ENCODE measurements around the gene KLF9. TPM values are rescaled to one million over a fixed set of nuclear protein-coding genes. Genes with fewer than 3 reads are reported as not detected.

The KLF9 gene
- total and polyA plus RNA-seq, 4 donors, result 16.0 to 61.5 (median 42.3) TPM

DNA sequence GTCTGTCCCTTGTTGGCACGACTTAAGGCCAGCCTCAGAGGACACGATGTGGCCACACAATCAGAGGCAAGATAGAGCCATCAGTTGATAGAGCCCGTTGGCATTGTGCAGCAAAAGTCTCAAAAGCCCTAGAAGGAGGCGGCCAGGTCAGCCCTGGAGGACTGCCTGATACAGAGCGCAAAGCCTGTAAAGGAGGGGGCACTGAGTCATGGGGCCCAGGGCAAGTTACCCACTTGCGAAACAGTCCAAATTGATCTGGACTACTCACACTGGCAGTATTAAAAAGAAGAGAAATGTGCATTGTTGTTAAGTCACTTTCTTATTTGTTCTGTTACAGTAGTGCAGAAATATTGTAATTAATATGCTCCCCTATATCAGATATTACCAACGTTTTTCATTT, 51.5 kb downstream of the KLF9 start:
- Histone ChIP-seq H3K27me3 (ENCODE audit: control insufficient read depth in 3 of 3, insufficient read depth in 3 of 3, low read length in 2 of 3) (no peaks in the 10 kb centered on the region), H3K4me1 (ENCODE audit: control insufficient read depth in 5 of 5, insufficient read depth in 5 of 5, low read length in 5 of 5) (no peaks in the 10 kb centered on the region), H3K36me3 (ENCODE audit: control insufficient read depth in 4 of 4, insufficient read depth in 4 of 4, low read length in 4 of 4) (no peaks in the 10 kb centered on the region), H3K4me3 (no peak overlapping the region), H3K9ac (ENCODE audit: insufficient read depth in 1 of 2, low read length in 2 of 2) (no peak overlapping the region), H3K27ac (ENCODE audit: low read depth in 1 of 2, low read length in 1 of 2) (no peak overlapping the region), H3K9me3 (ENCODE audit: control insufficient read depth in 4 of 4, insufficient read depth in 3 of 4, low read length in 3 of 4) (no peaks in the 10 kb centered on the region)
- ATAC-seq (ENCODE audit: insufficient read depth, low FRiP score) (no peak), DNase-seq (no peak)
- TF ChIP-seq, protein P1, sequence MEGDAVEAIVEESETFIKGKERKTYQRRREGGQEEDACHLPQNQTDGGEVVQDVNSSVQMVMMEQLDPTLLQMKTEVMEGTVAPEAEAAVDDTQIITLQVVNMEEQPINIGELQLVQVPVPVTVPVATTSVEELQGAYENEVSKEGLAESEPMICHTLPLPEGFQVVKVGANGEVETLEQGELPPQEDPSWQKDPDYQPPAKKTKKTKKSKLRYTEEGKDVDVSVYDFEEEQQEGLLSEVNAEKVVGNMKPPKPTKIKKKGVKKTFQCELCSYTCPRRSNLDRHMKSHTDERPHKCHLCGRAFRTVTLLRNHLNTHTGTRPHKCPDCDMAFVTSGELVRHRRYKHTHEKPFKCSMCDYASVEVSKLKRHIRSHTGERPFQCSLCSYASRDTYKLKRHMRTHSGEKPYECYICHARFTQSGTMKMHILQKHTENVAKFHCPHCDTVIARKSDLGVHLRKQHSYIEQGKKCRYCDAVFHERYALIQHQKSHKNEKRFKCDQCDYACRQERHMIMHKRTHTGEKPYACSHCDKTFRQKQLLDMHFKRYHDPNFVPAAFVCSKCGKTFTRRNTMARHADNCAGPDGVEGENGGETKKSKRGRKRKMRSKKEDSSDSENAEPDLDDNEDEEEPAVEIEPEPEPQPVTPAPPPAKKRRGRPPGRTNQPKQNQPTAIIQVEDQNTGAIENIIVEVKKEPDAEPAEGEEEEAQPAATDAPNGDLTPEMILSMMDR (IDR thresholded peaks at IDR 0.05; ENCODE audit: control extremely low read depth, extremely low read depth), result no peak
- 91 to 92% methylated on average over 7 of the region's 7 CpGs for WGBS, 2 donors

DNA sequence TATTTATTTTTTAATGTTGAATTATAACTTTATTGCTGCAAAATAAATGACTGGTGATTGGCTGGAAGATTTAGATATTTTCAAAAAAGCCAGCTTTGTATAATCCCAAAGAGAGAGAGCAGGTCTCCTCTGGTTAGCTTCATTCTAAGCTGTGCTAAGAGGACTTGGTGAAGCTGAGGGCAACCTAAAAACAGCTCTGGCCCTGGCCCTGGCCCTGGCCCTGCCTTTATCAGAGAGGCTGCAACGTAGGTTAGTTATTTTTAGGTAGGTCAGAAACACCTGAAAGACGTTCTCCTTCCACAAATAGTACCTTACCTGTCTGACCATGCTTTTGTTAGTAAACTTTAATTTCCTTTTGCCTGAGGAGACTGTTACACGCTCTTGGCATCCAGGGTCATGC, 58.7 kb downstream of the KLF9 start:
- peaks cover 0 to 4% (median 0%) of the 10 kb centered on the region in 5 donors for H3K4me1 ChIP-seq (ENCODE audit: control insufficient read depth in 5 of 5, insufficient read depth in 5 of 5, low read length in 5 of 5)
- H3K4me3 ChIP-seq, result no peak overlapping the region
- ATAC-seq (ENCODE audit: insufficient read depth, low FRiP score) (no peak), DNase-seq (no peak)
- TF ChIP-seq, protein P1 (IDR thresholded peaks at IDR 0.05; ENCODE audit: control extremely low read depth, extremely low read depth), result no peak
- WGBS, 2 donors, result 74 to 87% methylated on average over 3 of the region's 3 CpGs
- H3K27me3 ChIP-seq (ENCODE audit: control insufficient read depth in 3 of 3, insufficient read depth in 3 of 3, low read length in 2 of 3), result no peaks in the 10 kb centered on the region
- H3K27ac ChIP-seq (ENCODE audit: low read depth in 1 of 2, low read length in 1 of 2), result peak overlapping the region in 1 of 2 donors; percentile 23
- no peak overlapping the region for H3K9ac ChIP-seq (ENCODE audit: insufficient read depth in 1 of 2, low read length in 2 of 2)
- no peaks in the 10 kb centered on the region for H3K9me3 ChIP-seq (ENCODE audit: control insufficient read depth in 4 of 4, insufficient read depth in 3 of 4, low read length in 3 of 4)
- H3K36me3 ChIP-seq (ENCODE audit: control insufficient read depth in 4 of 4, insufficient read depth in 4 of 4, low read length in 4 of 4), result peaks cover 0 to 11% (median 1%) of the 10 kb centered on the region in 4 donors

DNA sequence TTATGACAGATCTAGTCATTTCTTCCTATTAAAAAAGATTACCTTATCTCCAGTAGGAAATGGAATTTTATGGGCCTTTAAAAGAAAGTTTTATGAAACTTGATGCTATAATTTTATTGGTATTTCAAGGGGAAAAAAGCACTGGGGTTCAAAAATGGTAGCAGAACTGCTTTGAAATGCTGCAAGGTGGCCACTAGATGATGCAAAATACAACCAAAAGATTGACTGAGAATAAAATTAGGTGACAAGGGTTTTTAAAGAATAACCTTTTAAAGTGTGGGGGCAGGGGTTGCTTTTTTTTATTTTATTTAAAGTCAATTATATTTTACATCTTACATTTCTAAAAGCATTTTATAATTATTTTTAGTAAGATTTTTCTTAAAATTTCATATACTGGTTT, 61.7 kb downstream of the KLF9 start:
- Histone ChIP-seq H3K9me3 (ENCODE audit: control insufficient read depth in 4 of 4, insufficient read depth in 3 of 4, low read length in 3 of 4) (no peaks in the 10 kb centered on the region), H3K27me3 (ENCODE audit: control insufficient read depth in 3 of 3, insufficient read depth in 3 of 3, low read length in 2 of 3) (no peaks in the 10 kb centered on the region), H3K36me3 (ENCODE audit: control insufficient read depth in 4 of 4, insufficient read depth in 4 of 4, low read length in 4 of 4) (peaks cover 2 to 28% (median 7%) of the 10 kb centered on the region in 4 donors), H3K4me3 (no peak overlapping the region), H3K9ac (ENCODE audit: insufficient read depth in 1 of 2, low read length in 2 of 2) (no peak overlapping the region), H3K4me1 (ENCODE audit: control insufficient read depth in 5 of 5, insufficient read depth in 5 of 5, low read length in 5 of 5) (peaks cover 0 to 4% (median 0%) of the 10 kb centered on the region in 5 donors), H3K27ac (ENCODE audit: low read depth in 1 of 2, low read length in 1 of 2) (no peak overlapping the region)
- TF ChIP-seq, protein P1 (IDR thresholded peaks at IDR 0.05; ENCODE audit: control extremely low read depth, extremely low read depth), result peak; percentile 47
- peak in 2 of 3 donors; percentile 18 to 25 for DNase-seq
- no peak for ATAC-seq (ENCODE audit: insufficient read depth, low FRiP score)

DNA sequence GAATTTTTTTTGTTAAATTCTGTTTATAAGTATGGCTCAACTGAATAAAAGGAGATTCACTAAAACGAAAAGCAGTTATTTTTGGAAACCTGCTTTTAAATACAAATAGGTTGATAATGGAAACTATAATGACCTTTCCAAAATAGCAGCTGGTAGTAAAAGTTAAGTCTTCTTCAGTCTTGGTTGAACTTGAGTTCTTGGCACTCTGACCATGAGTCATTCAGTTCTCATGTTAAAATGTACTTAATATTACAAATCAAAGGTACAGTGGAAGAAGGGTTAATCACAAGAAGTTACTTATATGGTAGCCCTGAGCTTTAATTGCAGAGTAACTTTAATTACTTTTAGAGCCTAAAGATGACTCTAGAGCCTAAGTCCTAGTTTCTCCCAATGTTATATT, 62.1 kb downstream of the KLF9 start:
- DNase-seq, result no peak
- no peak overlapping the region for H3K9ac ChIP-seq (ENCODE audit: insufficient read depth in 1 of 2, low read length in 2 of 2)
- peaks cover 2 to 29% (median 7%) of the 10 kb centered on the region in 4 donors for H3K36me3 ChIP-seq (ENCODE audit: control insufficient read depth in 4 of 4, insufficient read depth in 4 of 4, low read length in 4 of 4)
- TF ChIP-seq, protein P1 (IDR thresholded peaks at IDR 0.05; ENCODE audit: control extremely low read depth, extremely low read depth), result no peak
- ATAC-seq (ENCODE audit: insufficient read depth, low FRiP score), result no peak
- H3K27ac ChIP-seq (ENCODE audit: low read depth in 1 of 2, low read length in 1 of 2), result no peak overlapping the region
- no peak overlapping the region for H3K4me3 ChIP-seq
- WGBS, 2 donors, result 68 to 75% methylated on average over 1 of the region's 1 CpG
- no peaks in the 10 kb centered on the region for H3K27me3 ChIP-seq (ENCODE audit: control insufficient read depth in 3 of 3, insufficient read depth in 3 of 3, low read length in 2 of 3)
- no peaks in the 10 kb centered on the region for H3K9me3 ChIP-seq (ENCODE audit: control insufficient read depth in 4 of 4, insufficient read depth in 3 of 4, low read length in 3 of 4)
- H3K4me1 ChIP-seq (ENCODE audit: control insufficient read depth in 5 of 5, insufficient read depth in 5 of 5, low read length in 5 of 5), result peaks cover 0 to 4% (median 0%) of the 10 kb centered on the region in 5 donors
